Fibroblast of lung (primary cell): Measurements from ENCODE around the gene OR4A16.

Source experiments
- CTCF ChIP-seq, 2 donors: IDR thresholded peaks in 1 of 2; conservative IDR thresholded peaks in 1 of 2; 1 replicate in 1 of 2; 2 replicates in 1 of 2; pipeline ENCODE4 v1.5.1; 2011 to 2012; ENCODE audit warnings: low read length in 2 of 2, control low read depth in 1 of 2, inconsistent platforms in 1 of 2, low read depth in 1 of 2, mild to moderate bottlenecking in 1 of 2
- EZH2 ChIP-seq: IDR thresholded peaks from 2 replicates; pipeline ENCODE4 v1.5.1; 2012; ENCODE audit warnings: low read length, control low read depth, mild to moderate bottlenecking; ENCODE audit errors: missing control alignments

- TF ChIP-seq CTCF (conservative IDR thresholded peaks at IDR 0.05 in 1 of 2, IDR thresholded peaks at IDR 0.05 in 1 of 2; ENCODE audit: low read depth in 1 of 2, low read length in 2 of 2) (no peak), EZH2 (no peak)
These were observed 2.3 kb downstream of the OR4A16 start for GRCh38 chr11:55345306-55345705.
